Subcutaneous adipose tissue (tissue), 4 donors: Measurements from ENCODE around the gene MAP3K4. TPM values are rescaled to one million over a fixed set of nuclear protein-coding genes. Genes with fewer than 3 reads are reported as not detected.

ENCODE experiments used
- CTCF ChIP-seq: fragments of 450-650 bp; IDR thresholded peaks from one replicate; pipeline ENCODE4 v1.5.1; 2016; ENCODE audit warnings: low read depth, mild to moderate bottlenecking, control low read depth, antibody characterized with exemption, moderate library complexity
- total RNA-seq, 4 donors: library from RNA; depleted of rRNA; stranded (reverse); fragments of >200 nt; gene quantifications; one replicate each; pipeline ENCODE4 v1.1.0, GENCODE V29; 2016

The MAP3K4 gene
- total RNA-seq, 4 donors from 2014 or later = 26.2 to 36.7 (median 36.1) TPM

GRCh38 chr6:161011492-161012480, 20.2 kb downstream of the MAP3K4 start:
- no peak for TF ChIP-seq CTCF

GRCh38 chr6:161013695-161014094, 22.1 kb downstream of the MAP3K4 start:
- no peak for TF ChIP-seq CTCF

- TF ChIP-seq CTCF = no peak
Observed at GRCh38 chr6:161017766-161018564, 26.4 kb downstream of the MAP3K4 start.

GRCh38 chr6:161019324-161019839, 27.8 kb downstream of the MAP3K4 start:
- no peak for TF ChIP-seq CTCF

GRCh38 chr6:161021543-161021942, 30.0 kb downstream of the MAP3K4 start:
- TF ChIP-seq CTCF = no peak

GRCh38 chr6:161021998-161022743, 30.6 kb downstream of the MAP3K4 start:
- TF ChIP-seq CTCF = no peak
